Osteoblast (primary cell): ENCODE data around the gene ACSM5. TPM values are rescaled to one million over a fixed set of nuclear protein-coding genes. Genes with fewer than 3 reads are reported as not detected.

ENCODE experiments used
- DNase-seq: peaks from one replicate; pipeline ENCODE4 v3.0.0; 2011; ENCODE audit warnings: low spot score, mixed read lengths; ENCODE audit not compliant: insufficient read length; ENCODE audit errors: missing footprints
- H2AFZ ChIP-seq: 2 replicates; pipeline ENCODE4 v1.6.0; 2011; ENCODE audit warnings: mild to moderate bottlenecking, low read length
- H3K27ac ChIP-seq: 2 replicates; pipeline ENCODE4 v1.5.1; 2011; ENCODE audit warnings: mild to moderate bottlenecking, low read depth, low read length, moderate library complexity
- H3K27me3 ChIP-seq: 2 replicates; pipeline ENCODE4 v1.6.0; 2012; ENCODE audit warnings: mild to moderate bottlenecking, control low read depth, inconsistent platforms, low read length, moderate library complexity; ENCODE audit not compliant: insufficient read depth
- H3K36me3 ChIP-seq: 2 replicates; pipeline ENCODE4 v1.5.1; 2011; ENCODE audit warnings: mild to moderate bottlenecking, low read length, control low read depth, moderate library complexity; ENCODE audit not compliant: insufficient read depth
- H3K4me1 ChIP-seq: 2 replicates; pipeline ENCODE4 v1.5.1; 2011; ENCODE audit warnings: mild to moderate bottlenecking, low read length, control low read depth, moderate library complexity; ENCODE audit not compliant: insufficient read depth
- H3K4me2 ChIP-seq: 2 replicates; pipeline ENCODE4 v1.6.0; 2011; ENCODE audit warnings: mild to moderate bottlenecking, low read length; ENCODE audit not compliant: insufficient read depth
- H3K4me3 ChIP-seq: fragments of 200-600 bp; sonication (generic); 3 replicates; pipeline ENCODE4 v1.5.1; 2012; ENCODE audit warnings: mild to moderate bottlenecking, low read length, inconsistent platforms; ENCODE audit not compliant: insufficient read depth
- H3K79me2 ChIP-seq: 2 replicates; pipeline ENCODE4 v1.6.0; 2012; ENCODE audit warnings: mild to moderate bottlenecking, low read length, control low read depth, inconsistent platforms; ENCODE audit not compliant: insufficient read depth
- H3K9me3 ChIP-seq: 2 replicates; pipeline ENCODE4 v1.5.1; 2011; ENCODE audit warnings: low read depth, low read length, control low read depth
- H4K20me1 ChIP-seq: 2 replicates; pipeline ENCODE4 v1.6.0; 2012; ENCODE audit warnings: mild to moderate bottlenecking, low read length, control low read depth; ENCODE audit not compliant: insufficient read depth
- CTCF ChIP-seq: IDR thresholded peaks from 2 replicates; pipeline ENCODE4 v1.5.1; 2011; ENCODE audit warnings: mild to moderate bottlenecking, low read depth, low read length, moderate library complexity; ENCODE audit errors: extremely low read depth
- total RNA-seq: library from RNA; depleted of rRNA; stranded (reverse); fragments of >200 nt; gene quantifications from 2 replicates; pipeline ENCODE4 v1.2.3, GENCODE V29; 2012

ACSM5 gene
- total RNA-seq, 1 donor, result 11.9 TPM

GRCh38 chr16:20387978-20388377 is 21.4 kb upstream of the ACSM5 start:
- Histone ChIP-seq H4K20me1 (no peaks in the 10 kb centered on the region), H3K27ac (no peak overlapping the region), H3K79me2 (no peaks in the 10 kb centered on the region), H3K27me3 (no peaks in the 10 kb centered on the region), H3K9me3 (no peaks in the 10 kb centered on the region), H2AFZ (no peak overlapping the region), H3K4me3 (no peak overlapping the region), H3K4me1 (no peaks in the 10 kb centered on the region), H3K36me3 (no peaks in the 10 kb centered on the region), H3K4me2 (no peak overlapping the region)
- TF ChIP-seq CTCF, result no peak
- DNase-seq, result no peak

GRCh38 chr16:20388854-20389253 is 20.5 kb upstream of the ACSM5 start:
- TF ChIP-seq CTCF, result no peak
- H3K4me1 ChIP-seq, result no peaks in the 10 kb centered on the region
- no peak overlapping the region for H3K4me2 ChIP-seq
- no peaks in the 10 kb centered on the region for H3K9me3 ChIP-seq
- H4K20me1 ChIP-seq, result no peaks in the 10 kb centered on the region
- no peaks in the 10 kb centered on the region for H3K27me3 ChIP-seq
- H2AFZ ChIP-seq, result no peak overlapping the region
- DNase-seq, result no peak
- H3K36me3 ChIP-seq, result no peaks in the 10 kb centered on the region
- no peak overlapping the region for H3K4me3 ChIP-seq
- H3K27ac ChIP-seq, result no peak overlapping the region
- no peaks in the 10 kb centered on the region for H3K79me2 ChIP-seq

GRCh38 chr16:20391045-20391444 is 18.3 kb upstream of the ACSM5 start:
- TF ChIP-seq CTCF, result no peak
- H3K27ac ChIP-seq, result no peak overlapping the region
- H3K9me3 ChIP-seq, result no peaks in the 10 kb centered on the region
- H4K20me1 ChIP-seq, result no peaks in the 10 kb centered on the region
- no peaks in the 10 kb centered on the region for H3K36me3 ChIP-seq
- no peak overlapping the region for H2AFZ ChIP-seq
- no peaks in the 10 kb centered on the region for H3K79me2 ChIP-seq
- H3K4me3 ChIP-seq, result no peak overlapping the region
- H3K27me3 ChIP-seq, result no peaks in the 10 kb centered on the region
- no peaks in the 10 kb centered on the region for H3K4me1 ChIP-seq
- DNase-seq, result no peak
- H3K4me2 ChIP-seq, result no peak overlapping the region

- H3K79me2 ChIP-seq, result no peaks in the 10 kb centered on the region
- DNase-seq, result no peak
- H3K4me1 ChIP-seq, result no peaks in the 10 kb centered on the region
- H2AFZ ChIP-seq, result no peak overlapping the region
- H3K27me3 ChIP-seq, result no peaks in the 10 kb centered on the region
- no peak overlapping the region for H3K27ac ChIP-seq
- no peak for TF ChIP-seq CTCF
- no peaks in the 10 kb centered on the region for H3K36me3 ChIP-seq
- H3K4me3 ChIP-seq, result no peak overlapping the region
- H3K9me3 ChIP-seq, result no peaks in the 10 kb centered on the region
- no peaks in the 10 kb centered on the region for H4K20me1 ChIP-seq
- no peak overlapping the region for H3K4me2 ChIP-seq
These were observed 15.3 kb upstream of the ACSM5 start for GRCh38 chr16:20393801-20394577.
